Measurements from ENCODE around the gene CES3.
"Not testable (repeated sequence)": the region's sequence is repeated elsewhere in the genome, so short reads cannot be mapped to it uniquely, and the experiment has no call there.

CES3 gene

DNA sequence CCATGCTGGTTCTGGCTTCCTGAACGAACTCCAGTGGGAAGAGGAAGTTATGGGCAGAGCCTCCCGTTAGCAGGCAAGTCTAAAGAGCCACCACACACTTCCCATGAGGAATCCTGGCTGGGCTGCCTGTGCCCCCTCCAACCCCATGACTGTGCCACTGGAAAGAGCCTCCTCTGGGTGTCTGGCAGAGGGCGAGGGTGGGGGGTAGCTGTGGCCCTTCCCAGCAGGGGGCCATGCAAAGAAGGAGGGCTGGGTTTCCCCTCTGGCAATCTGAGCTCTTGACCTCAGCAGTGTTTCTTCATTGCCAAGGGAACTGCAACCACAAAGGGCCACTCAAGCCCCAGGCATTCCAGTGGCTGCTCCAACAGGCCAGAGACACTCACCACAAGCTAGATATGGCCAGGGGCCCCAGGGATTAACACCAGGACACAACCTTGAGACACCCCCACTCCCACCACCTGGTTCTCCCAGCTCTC is 34.1 kb upstream of the CES3 start:
- Histone ChIP-seq H3K27ac (ENCODE audit: low read depth, low read length) (no peak overlapping the region), H3K9ac (ENCODE audit: low read depth, low read length) (no peak overlapping the region), H3K4me1 (ENCODE audit: control insufficient read depth, insufficient read depth, low read length) (no peaks in the 10 kb centered on the region; the same call in 1 of the 2 replicates), H3K27me3 (ENCODE audit: control insufficient read depth, insufficient read depth, low read length) (peaks cover 44% of the 10 kb centered on the region), H3K36me3 (ENCODE audit: control insufficient read depth, insufficient read depth, low read length) (no peaks in the 10 kb centered on the region; the same call in 1 of the 2 replicates), H3K9me3 (ENCODE audit: control insufficient read depth, insufficient read depth, low read length) (no peaks in the 10 kb centered on the region), H3K4me3 (ENCODE audit: low read depth, low read length) (no peak overlapping the region)

DNA sequence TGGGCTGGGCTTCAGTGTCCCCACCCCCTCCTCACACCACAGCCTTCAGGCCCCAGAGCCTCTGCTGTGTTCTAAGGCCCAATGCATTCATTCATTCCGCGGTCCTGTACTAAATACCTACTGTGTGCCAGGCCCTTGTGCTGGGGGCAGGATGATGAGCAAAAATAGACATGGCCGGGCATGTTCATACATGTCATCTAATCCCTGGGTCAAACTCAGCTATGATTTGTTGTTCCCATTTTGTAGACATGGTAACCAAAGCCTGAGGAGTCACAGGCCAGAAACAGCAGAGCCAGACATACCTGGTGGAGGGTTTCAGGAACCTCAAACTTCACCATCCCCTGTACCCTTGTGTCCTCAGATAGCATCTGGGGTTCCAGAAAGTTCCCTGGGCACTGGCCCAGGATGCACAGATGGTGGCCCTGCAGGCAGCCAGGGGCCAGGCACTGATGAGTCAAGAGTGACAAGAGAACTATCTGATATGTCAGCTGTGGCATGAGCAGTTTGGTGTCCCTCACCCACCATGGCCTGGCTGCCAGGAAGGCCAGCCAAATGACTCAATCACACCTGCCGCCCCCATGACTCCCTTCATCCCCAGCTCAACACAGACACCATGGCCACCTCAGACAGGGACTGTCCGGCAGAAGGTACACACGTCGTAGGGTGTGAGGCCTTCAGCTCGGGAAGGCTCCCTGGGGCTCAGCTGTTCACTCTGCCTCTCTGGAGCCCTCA is 33.0 kb upstream of the CES3 start:
- H3K9ac ChIP-seq (ENCODE audit: low read depth, low read length) = no peak overlapping the region
- no peaks in the 10 kb centered on the region; the same call in 1 of the 2 replicates for H3K4me1 ChIP-seq (ENCODE audit: control insufficient read depth, insufficient read depth, low read length)
- H3K27me3 ChIP-seq (ENCODE audit: control insufficient read depth, insufficient read depth, low read length) = peaks cover 44% of the 10 kb centered on the region
- H3K27ac ChIP-seq (ENCODE audit: low read depth, low read length) = no peak overlapping the region
- H3K4me3 ChIP-seq (ENCODE audit: low read depth, low read length) = no peak overlapping the region
- H3K9me3 ChIP-seq (ENCODE audit: control insufficient read depth, insufficient read depth, low read length) = no peaks in the 10 kb centered on the region
- H3K36me3 ChIP-seq (ENCODE audit: control insufficient read depth, insufficient read depth, low read length) = no peaks in the 10 kb centered on the region; the same call in 1 of the 2 replicates

DNA sequence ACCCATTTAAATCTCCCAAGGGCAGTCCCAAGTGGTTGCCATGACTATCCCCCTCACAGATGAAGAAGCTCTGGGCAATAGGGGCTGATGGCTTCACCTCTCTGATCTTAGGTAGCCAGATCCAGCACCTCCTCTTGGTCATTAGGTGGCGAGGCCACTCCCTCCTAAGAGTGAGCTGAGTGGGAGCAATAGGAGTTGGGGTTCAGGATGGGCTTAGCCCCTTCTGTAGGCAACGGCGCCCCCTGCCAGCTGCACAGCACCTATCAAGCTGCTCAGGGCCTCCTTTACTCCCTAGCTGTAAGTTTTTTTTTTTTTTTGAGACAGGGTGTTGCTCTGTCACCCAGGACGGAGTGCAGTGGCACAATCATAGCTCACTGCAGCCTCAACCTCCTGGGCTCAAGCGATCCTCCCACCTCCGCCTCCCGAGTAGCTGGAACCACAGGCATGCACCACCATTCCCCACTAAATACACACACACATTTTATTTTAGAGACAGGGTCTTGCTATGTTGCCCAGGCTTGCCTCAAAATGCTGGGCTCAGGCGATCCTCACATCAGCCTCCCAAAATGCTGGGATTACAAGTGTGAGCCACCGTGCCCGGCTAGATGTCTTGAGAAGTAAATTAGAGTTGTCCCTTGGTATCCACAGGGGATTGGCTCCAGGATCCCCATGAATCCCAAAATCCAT is 32.2 kb upstream of the CES3 start:
- Histone ChIP-seq H3K36me3 (ENCODE audit: control insufficient read depth, insufficient read depth, low read length) (no peaks in the 10 kb centered on the region; the same call in 1 of the 2 replicates), H3K4me3 (ENCODE audit: low read depth, low read length) (no peak overlapping the region), H3K4me1 (ENCODE audit: control insufficient read depth, insufficient read depth, low read length) (no peaks in the 10 kb centered on the region; the same call in 1 of the 2 replicates), H3K9me3 (ENCODE audit: control insufficient read depth, insufficient read depth, low read length) (no peaks in the 10 kb centered on the region), H3K27me3 (ENCODE audit: control insufficient read depth, insufficient read depth, low read length) (peaks cover 41% of the 10 kb centered on the region), H3K9ac (ENCODE audit: low read depth, low read length) (no peak overlapping the region), H3K27ac (ENCODE audit: low read depth, low read length) (no peak overlapping the region)

DNA sequence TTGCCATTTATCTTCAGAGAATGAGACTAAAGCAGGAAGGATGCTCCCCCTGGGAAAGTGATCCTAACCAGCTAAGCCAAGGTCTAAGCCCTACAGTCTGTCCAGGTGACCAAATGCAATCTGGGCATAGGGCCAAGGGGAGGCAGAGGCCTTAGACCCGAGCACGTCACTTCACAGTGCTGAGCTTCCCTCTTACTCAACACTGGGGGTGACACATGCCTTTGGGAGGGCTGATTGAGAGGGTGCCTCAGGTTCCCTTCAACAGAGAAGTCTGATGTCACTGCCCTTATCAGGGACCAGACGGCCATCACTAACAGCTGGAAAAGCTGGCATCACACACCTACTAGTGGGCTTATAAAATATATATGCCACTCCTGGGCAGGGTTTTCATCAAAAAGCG is 30.9 kb upstream of the CES3 start:
- Histone ChIP-seq H3K27me3 (ENCODE audit: control insufficient read depth, insufficient read depth, low read length) (peaks cover 32% of the 10 kb centered on the region), H3K9ac (ENCODE audit: low read depth, low read length) (no peak overlapping the region), H3K27ac (ENCODE audit: low read depth, low read length) (no peak overlapping the region), H3K4me1 (ENCODE audit: control insufficient read depth, insufficient read depth, low read length) (peaks cover 2% of the 10 kb centered on the region; the same call in 1 of the 2 replicates), H3K4me3 (ENCODE audit: low read depth, low read length) (no peak overlapping the region), H3K9me3 (ENCODE audit: control insufficient read depth, insufficient read depth, low read length) (no peaks in the 10 kb centered on the region), H3K36me3 (ENCODE audit: control insufficient read depth, insufficient read depth, low read length) (no peaks in the 10 kb centered on the region; the same call in 1 of the 2 replicates)

DNA sequence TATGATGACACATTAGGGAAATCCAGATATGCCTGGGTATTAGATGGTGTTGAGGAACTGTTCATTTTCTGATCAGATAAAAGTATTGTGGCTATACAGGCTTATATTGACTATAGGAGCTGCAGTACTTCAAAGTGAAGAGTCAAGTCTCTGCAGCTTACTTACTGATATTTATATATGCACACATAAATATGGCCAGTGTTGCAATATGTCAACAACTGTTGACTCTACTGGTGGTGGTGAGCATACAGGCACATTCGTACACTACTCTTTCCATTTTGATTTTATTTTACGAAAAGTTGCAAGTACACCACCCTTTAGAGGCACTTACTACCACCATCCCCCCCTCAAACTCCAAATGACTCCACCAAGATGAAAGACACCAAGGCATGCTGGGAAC is 29.4 kb upstream of the CES3 start:
- Histone ChIP-seq H3K9ac (ENCODE audit: low read depth, low read length) (no peak overlapping the region), H3K9me3 (ENCODE audit: control insufficient read depth, insufficient read depth, low read length) (no peaks in the 10 kb centered on the region), H3K36me3 (ENCODE audit: control insufficient read depth, insufficient read depth, low read length) (no peaks in the 10 kb centered on the region; the same call in 1 of the 2 replicates), H3K27ac (ENCODE audit: low read depth, low read length) (no peak overlapping the region), H3K27me3 (ENCODE audit: control insufficient read depth, insufficient read depth, low read length) (peaks cover 23% of the 10 kb centered on the region), H3K4me3 (ENCODE audit: low read depth, low read length) (no peak overlapping the region), H3K4me1 (ENCODE audit: control insufficient read depth, insufficient read depth, low read length) (peaks cover 5% of the 10 kb centered on the region; the same call in 1 of the 2 replicates)

DNA sequence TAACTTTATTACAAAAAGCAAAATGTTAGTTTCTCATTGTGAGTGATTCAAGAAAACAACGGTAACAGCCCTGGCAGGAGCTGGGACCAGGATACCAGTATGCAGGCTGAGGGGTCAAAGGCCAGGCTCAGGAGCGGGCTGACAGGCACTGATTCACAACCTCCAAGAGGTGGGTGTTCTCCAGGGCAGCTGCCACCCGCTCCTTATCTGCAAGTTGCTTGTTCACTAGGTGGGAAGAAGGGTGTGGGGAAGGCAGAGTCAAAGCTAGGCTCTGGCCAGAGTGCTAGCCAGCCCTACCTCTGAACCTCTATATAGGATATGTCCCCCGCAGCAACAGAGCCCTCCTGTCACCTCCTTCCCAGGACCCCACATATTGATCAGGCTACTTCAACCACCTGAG is 29.0 kb upstream of the CES3 start:
- Histone ChIP-seq H3K36me3 (ENCODE audit: control insufficient read depth, insufficient read depth, low read length) (no peaks in the 10 kb centered on the region; the same call in 1 of the 2 replicates), H3K27me3 (ENCODE audit: control insufficient read depth, insufficient read depth, low read length) (peaks cover 19% of the 10 kb centered on the region), H3K4me3 (ENCODE audit: low read depth, low read length) (no peak overlapping the region), H3K4me1 (ENCODE audit: control insufficient read depth, insufficient read depth, low read length) (peaks cover 5% of the 10 kb centered on the region; the same call in 1 of the 2 replicates), H3K27ac (ENCODE audit: low read depth, low read length) (no peak overlapping the region), H3K9ac (ENCODE audit: low read depth, low read length) (no peak overlapping the region), H3K9me3 (ENCODE audit: control insufficient read depth, insufficient read depth, low read length) (no peaks in the 10 kb centered on the region)

DNA sequence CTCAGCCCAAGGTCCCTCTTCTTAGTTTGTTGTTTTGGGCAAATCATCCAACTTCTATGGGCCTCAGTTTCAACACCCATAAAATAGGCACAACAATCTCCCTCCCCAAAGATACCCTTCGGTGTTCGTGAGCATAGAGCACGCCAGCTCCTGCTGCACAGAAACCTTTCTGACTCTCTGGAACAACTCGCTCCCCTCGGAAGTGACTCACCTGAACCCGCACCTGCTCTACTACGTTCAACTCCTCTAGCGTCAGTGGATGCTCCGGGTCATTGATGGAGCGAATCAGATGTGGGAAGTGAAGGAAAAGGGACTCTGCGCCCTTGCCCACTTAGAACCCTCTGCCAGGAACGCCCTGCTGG is 27.3 kb upstream of the CES3 start:
- Histone ChIP-seq H3K27ac (ENCODE audit: low read depth, low read length) (no peak overlapping the region), H3K9me3 (ENCODE audit: control insufficient read depth, insufficient read depth, low read length) (no peaks in the 10 kb centered on the region), H3K27me3 (ENCODE audit: control insufficient read depth, insufficient read depth, low read length) (peaks cover 13% of the 10 kb centered on the region), H3K36me3 (ENCODE audit: control insufficient read depth, insufficient read depth, low read length) (no peaks in the 10 kb centered on the region; the same call in 1 of the 2 replicates), H3K4me1 (ENCODE audit: control insufficient read depth, insufficient read depth, low read length) (0 out of 2 replicates have a peak, but pooled peaks cover 5% of the 10 kb centered on the region), H3K4me3 (ENCODE audit: low read depth, low read length) (peak overlapping the region; percentile 72), H3K9ac (ENCODE audit: low read depth, low read length) (peak overlapping the region; percentile 29; the same call in 1 of the 2 replicates)

DNA sequence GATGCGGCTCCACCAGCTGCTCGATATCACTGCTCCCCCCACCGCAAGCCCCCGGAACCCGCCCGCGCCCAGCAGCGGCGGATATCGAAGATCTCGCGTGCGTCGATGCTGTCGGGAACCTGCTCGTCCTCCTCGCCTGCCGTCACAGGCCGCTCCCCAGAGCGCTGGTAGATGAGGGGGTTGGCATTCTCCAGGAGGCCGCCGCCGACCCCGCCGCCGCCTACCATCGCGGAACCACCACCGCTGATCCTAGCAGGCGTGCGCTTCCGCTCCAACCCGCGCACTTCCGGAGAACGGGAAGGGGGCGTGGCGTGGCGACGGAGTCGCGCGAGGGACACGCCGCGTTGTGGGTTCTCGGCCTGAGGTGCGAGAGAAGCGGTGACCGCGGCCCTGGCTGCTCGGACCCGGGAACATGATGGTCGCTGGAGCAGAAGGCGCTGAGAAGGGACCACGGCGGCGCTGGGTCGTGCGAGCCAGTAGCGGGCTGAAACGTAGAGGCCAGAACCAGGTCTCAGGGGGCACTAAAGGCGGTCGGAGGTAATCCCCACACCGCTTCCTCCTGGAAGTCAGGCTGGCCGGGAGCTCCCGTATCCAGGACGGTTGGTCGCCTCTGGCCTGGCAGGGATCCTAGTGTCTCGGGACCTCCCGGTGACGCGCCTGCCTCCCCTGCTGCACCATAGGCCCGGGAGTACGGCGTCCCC is 26.8 kb upstream of the CES3 start, which contains the start of gene CIAO2B:
TSS of gene CIAO2B (minus strand) at position 265 of the 701 bp plus-strand sequence. CDS start at position 227, 38 bp downstream.
- H3K9me3 ChIP-seq (ENCODE audit: control insufficient read depth, insufficient read depth, low read length) = no peaks in the 10 kb centered on the region
- H3K36me3 ChIP-seq (ENCODE audit: control insufficient read depth, insufficient read depth, low read length) = no peaks in the 10 kb centered on the region; the same call in 1 of the 2 replicates
- no peak within 1 kb of the TSS for H3K27ac ChIP-seq (ENCODE audit: low read depth, low read length)
- H3K4me1 ChIP-seq (ENCODE audit: control insufficient read depth, insufficient read depth, low read length) = 0 out of 2 replicates have a peak, but pooled peaks cover 5% of the 10 kb centered on the region
- H3K9ac ChIP-seq (ENCODE audit: low read depth, low read length) = peak within 1 kb of the TSS; percentile 29
- peaks cover 13% of the 10 kb centered on the region for H3K27me3 ChIP-seq (ENCODE audit: control insufficient read depth, insufficient read depth, low read length)
- peak within 1 kb of the TSS; percentile 72 for H3K4me3 ChIP-seq (ENCODE audit: low read depth, low read length)

DNA sequence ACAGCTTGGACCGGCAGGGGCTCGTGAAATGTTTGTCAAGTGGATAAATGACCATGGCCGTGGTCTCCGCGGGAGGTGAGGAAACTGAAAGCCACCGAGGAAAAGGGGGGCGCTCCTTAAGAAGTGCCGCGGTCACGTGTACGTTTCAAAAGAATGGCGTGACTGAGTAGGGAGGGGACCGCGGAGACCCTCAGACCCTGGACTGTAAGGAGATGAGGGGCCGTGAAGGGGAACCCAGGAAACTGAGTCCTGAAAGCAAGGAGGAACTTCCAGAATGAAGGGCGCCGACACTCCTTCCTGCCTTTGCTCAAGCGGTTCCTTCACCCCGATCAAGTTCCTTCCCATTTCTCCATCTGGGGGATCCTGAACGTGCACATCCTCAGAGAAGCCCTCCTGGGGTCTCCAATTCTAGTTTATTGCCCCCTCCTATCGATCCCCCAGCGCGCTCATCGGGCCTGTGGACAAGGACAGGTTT is 26.2 kb upstream of the CES3 start:
- peak overlapping the region; percentile 72 for H3K4me3 ChIP-seq (ENCODE audit: low read depth, low read length)
- H3K27ac ChIP-seq (ENCODE audit: low read depth, low read length); H3K36me3 ChIP-seq (ENCODE audit: control insufficient read depth, insufficient read depth, low read length); H3K9me3 ChIP-seq (ENCODE audit: control insufficient read depth, insufficient read depth, low read length); H3K4me1 ChIP-seq (ENCODE audit: control insufficient read depth, insufficient read depth, low read length): not testable (repeated sequence)
- peaks cover 13% of the 10 kb centered on the region for H3K27me3 ChIP-seq (ENCODE audit: control insufficient read depth, insufficient read depth, low read length)
- H3K9ac ChIP-seq (ENCODE audit: low read depth, low read length) = peak overlapping the region; percentile 27

DNA sequence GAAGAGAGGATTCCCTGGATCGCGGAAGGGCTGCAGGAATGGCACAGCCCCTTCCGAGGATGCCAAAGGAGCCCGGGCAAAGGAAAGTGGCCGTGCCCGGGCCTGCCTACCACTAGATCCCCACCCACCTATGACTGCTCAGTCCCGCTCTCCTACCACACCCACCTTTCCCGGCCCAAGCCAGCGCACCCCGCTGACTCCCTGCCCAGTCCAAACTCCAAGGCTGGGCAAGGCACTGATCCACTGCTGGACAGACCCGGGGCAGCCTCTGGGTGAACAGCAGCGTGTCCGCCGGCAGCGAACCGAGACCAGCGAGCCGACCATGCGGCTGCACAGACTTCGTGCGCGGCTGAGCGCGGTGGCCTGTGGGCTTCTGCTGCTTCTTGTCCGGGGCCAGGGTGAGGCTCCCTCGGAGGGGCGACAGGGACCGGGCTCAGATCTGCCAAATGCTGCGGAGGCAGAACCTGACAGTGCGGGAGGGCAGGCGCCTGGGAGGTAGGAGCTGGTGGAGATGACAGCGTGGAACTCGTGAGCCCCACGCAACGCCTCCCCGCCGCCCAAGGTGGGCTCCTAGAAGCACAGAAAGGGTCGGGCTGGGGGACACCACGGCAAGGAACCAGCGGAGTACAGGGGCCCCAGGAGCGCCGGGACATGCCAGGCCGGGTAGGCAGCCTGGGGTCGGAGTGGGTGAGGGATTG is 25.6 kb upstream of the CES3 start, which contains the start of gene CES2:
TSS of gene CES2 (plus strand) at position 203 of the 698 bp plus-strand sequence. CDS start at position 323, 120 bp downstream.
- Histone ChIP-seq H3K27ac (ENCODE audit: low read depth, low read length) (no peak within 1 kb of the TSS), H3K27me3 (ENCODE audit: control insufficient read depth, insufficient read depth, low read length) (peaks cover 13% of the 10 kb centered on the region), H3K9ac (ENCODE audit: low read depth, low read length) (peak within 1 kb of the TSS; percentile 27), H3K9me3 (ENCODE audit: control insufficient read depth, insufficient read depth, low read length) (no peaks in the 10 kb centered on the region), H3K36me3 (ENCODE audit: control insufficient read depth, insufficient read depth, low read length) (peaks cover 5% of the 10 kb centered on the region), H3K4me3 (ENCODE audit: low read depth, low read length) (peak within 1 kb of the TSS; percentile 72), H3K4me1 (ENCODE audit: control insufficient read depth, insufficient read depth, low read length) (0 out of 2 replicates have a peak, but pooled peaks cover 5% of the 10 kb centered on the region)

Data from HUES48 (cell line).